GM10266 (cell line): Measurements from ENCODE around the gene CHRND.
"Not testable (repeated sequence)": the region's sequence is repeated elsewhere in the genome, so short reads cannot be mapped to it uniquely, and the experiment has no call there.

Source experiments
- DNase-seq: peaks from one replicate; pipeline ENCODE4 v3.0.0; 2012; ENCODE audit errors: extremely low spot score
- CTCF ChIP-seq: IDR thresholded peaks from 2 replicates; pipeline ENCODE4 v1.5.1; 2012; ENCODE audit warnings: mild to moderate bottlenecking, low read depth; ENCODE audit not compliant: control insufficient read depth, insufficient read depth; ENCODE audit errors: missing control alignments

Gene CHRND

DNA sequence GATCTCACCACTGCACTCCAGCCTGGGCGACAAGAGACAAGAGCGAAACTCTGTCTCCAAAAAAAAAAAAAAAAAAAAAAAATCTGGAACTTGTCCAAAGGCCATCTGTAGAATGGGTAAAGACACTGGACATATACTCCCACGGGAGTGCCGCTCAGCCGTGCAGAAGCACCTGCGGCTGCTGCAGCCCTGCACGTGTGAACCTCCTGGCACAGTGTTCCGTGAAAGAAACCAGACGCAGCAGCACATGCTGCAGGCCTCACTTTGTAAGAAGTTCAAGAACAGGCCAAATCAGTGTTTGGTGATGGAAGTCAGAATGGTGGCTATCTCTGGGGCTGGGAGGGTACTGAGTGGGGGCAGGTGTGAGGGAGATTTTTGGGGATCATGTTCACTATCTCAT is 6.5 kb downstream of the CHRND start:
- no peak for DNase-seq
- TF ChIP-seq CTCF, result no peak

GRCh38 chr2:232532821-232533220 is 6.9 kb downstream of the CHRND start:
- not testable (repeated sequence) for DNase-seq

GRCh38 chr2:232533944-232534710 is 8.2 kb downstream of the CHRND start:
- no peak for DNase-seq
- TF ChIP-seq CTCF, result no peak

DNA sequence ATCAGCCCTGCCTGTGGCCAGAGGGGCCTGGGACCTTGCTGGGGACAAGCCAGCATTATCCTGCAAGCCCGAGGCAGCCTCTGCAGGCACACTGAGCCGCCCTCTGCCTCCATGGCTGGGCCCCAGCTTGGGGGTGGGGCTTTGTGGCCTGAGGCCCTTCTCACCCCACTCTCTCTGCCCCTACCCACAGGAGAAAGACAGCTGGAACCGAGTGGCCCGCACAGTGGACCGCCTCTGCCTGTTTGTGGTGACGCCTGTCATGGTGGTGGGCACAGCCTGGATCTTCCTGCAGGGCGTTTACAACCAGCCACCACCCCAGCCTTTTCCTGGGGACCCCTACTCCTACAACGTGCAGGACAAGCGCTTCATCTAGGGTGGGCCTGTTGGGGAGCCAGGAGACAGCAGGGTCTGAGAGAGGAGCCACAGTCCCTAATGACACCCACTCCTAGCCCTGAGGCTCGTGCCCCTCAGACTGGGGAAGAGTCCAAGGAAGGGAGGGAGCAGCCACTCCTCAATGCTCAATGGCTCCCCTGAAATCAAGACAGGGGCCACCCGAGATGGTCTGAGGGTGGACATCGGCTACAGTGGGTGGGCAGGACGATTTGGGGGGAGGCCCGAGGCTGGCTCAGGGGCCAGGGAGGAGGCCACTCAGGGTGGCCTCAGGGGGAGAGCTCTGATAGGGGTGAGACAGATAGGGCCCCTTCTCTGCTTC is 9.1 kb downstream of the CHRND start:
- TF ChIP-seq CTCF, result no peak
- no peak for DNase-seq

DNA sequence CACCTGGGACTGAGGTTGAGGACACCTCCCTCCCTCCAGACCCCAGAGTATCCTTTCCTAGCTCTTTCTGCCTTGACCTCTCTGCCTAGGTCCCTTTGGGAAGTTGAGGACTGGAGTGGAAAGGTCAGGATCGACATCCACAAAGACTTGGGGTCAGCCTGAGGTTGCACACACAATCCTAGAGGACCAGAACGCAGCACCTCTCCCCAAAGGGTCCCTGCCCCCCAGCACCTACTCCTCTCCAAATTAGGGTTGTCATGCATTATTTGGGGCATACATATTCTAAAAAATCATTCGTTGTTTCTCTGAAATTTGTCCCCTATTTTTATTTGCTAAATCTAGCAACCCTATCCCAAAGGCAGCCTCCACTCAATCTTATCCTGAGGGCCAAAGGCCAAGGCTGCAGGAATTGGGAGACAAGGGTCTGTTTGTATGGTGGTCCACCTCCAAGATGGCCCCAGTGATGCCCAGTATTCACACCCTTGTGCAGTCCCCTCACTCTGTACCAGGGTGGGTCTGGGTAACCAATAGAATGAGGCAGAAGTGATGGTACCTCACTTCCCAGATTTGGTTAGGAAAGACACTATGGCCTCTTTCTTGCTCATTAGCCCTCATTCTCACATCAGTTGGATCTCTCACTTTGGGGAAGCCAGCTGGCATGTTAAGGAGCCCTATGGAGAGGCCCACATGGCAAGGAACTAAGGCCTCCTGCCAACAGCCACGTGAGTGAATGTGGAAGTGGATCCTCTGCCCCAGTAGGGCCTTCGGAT is 10.0 kb downstream of the CHRND start:
- no peak for TF ChIP-seq CTCF
- DNase-seq, result no peak

- no peak for DNase-seq
- no peak for TF ChIP-seq CTCF
These were observed 11.1 kb downstream of the CHRND start for GRCh38 chr2:232537079-232537478.

GRCh38 chr2:232537499-232537898 is 11.5 kb downstream of the CHRND start:
- TF ChIP-seq CTCF, result no peak
- no peak for DNase-seq
